ENCODE results near the gene CFAP45. TPM values are rescaled to one million over a fixed set of nuclear protein-coding genes. Genes with fewer than 3 reads are reported as not detected.
A peak's percentile ranks its signal among the peaks of the same experiment; 100 is the strongest.

Gene CFAP45
- total and polyA plus RNA-seq, 3 donors from 2014 or later: 13.0 to 59.6 (median 30.4) TPM

GRCh38 chr1:159883134-159883533 lies 16.8 kb downstream of the CFAP45 start:
- Histone ChIP-seq H3K27ac (no peak overlapping the region), H3K4me1 (no peaks in the 10 kb centered on the region), H3K9me3 (no peaks in the 10 kb centered on the region), H3K27me3 (no peaks in the 10 kb centered on the region), H3K4me3 (no peak overlapping the region), H3K36me3 (ENCODE audit: low read depth, missing control alignments) (no peaks in the 10 kb centered on the region)
- intact Hi-C loops (cut with DNase I; ENCODE audit: low total_unique reads): no loop called here
- 91 to 95% methylated on average over 3 to 4 of the region's 4 CpGs for WGBS, 2 donors
- no peak for TF ChIP-seq POLR2A (IDR thresholded peaks at IDR 0.05)
- no peak for TF ChIP-seq CTCF (IDR thresholded peaks at IDR 0.05)
- DNase-seq: no peak

GRCh38 chr1:159882527-159882862 lies 17.5 kb downstream of the CFAP45 start:
- WGBS, 2 donors: 93 to 94% methylated on average over 2 of the region's 2 CpGs

GRCh38 chr1:159881622-159882526 lies 18.1 kb downstream of the CFAP45 start:
- 65 to 75% methylated on average over 6 of the region's 6 CpGs for WGBS, 2 donors
- peak; percentile 53 for DNase-seq
- no peaks in the 10 kb centered on the region for H3K4me1 ChIP-seq
- H3K9me3 ChIP-seq: no peaks in the 10 kb centered on the region
- H3K27me3 ChIP-seq: no peaks in the 10 kb centered on the region
- TF ChIP-seq POLR2A (IDR thresholded peaks at IDR 0.05) (no peak), CTCF (IDR thresholded peaks at IDR 0.05) (no peak)
- H3K36me3 ChIP-seq (ENCODE audit: low read depth, missing control alignments): no peaks in the 10 kb centered on the region
- intact Hi-C loops (cut with DNase I; ENCODE audit: low total_unique reads): no loop called here
- H3K27ac ChIP-seq: no peak overlapping the region
- no peak overlapping the region for H3K4me3 ChIP-seq

More at GRCh38 chr1:159882527-159882862, 17.5 kb downstream of the CFAP45 start:
- Histone ChIP-seq H3K27ac (no peak overlapping the region), H3K9me3 (no peaks in the 10 kb centered on the region), H3K4me1 (no peaks in the 10 kb centered on the region), H3K36me3 (ENCODE audit: low read depth, missing control alignments) (no peaks in the 10 kb centered on the region), H3K4me3 (no peak overlapping the region), H3K27me3 (no peaks in the 10 kb centered on the region)
- intact Hi-C loops (cut with DNase I; ENCODE audit: low total_unique reads): no loop called here
- TF ChIP-seq POLR2A (IDR thresholded peaks at IDR 0.05) (no peak), CTCF (IDR thresholded peaks at IDR 0.05) (no peak)
- no peak for DNase-seq

GRCh38 chr1:159880430-159880829 lies 19.5 kb downstream of the CFAP45 start:
- H3K9me3 ChIP-seq: no peaks in the 10 kb centered on the region
- DNase-seq: no peak
- no peaks in the 10 kb centered on the region for H3K27me3 ChIP-seq
- no peak for TF ChIP-seq CTCF (IDR thresholded peaks at IDR 0.05)
- TF ChIP-seq POLR2A (IDR thresholded peaks at IDR 0.05): no peak
- H3K4me1 ChIP-seq: no peaks in the 10 kb centered on the region
- WGBS, 2 donors: 91 to 97% methylated on average over 3 of the region's 3 CpGs
- H3K36me3 ChIP-seq (ENCODE audit: low read depth, missing control alignments): no peaks in the 10 kb centered on the region
- H3K27ac ChIP-seq: no peak overlapping the region
- no peak overlapping the region for H3K4me3 ChIP-seq
- intact Hi-C loops (cut with DNase I; ENCODE audit: low total_unique reads): no loop called here

GRCh38 chr1:159879977-159880376 lies 20.0 kb downstream of the CFAP45 start:
- no peak for DNase-seq
- H3K4me1 ChIP-seq: no peaks in the 10 kb centered on the region
- intact Hi-C loops (cut with DNase I; ENCODE audit: low total_unique reads): no loop called here
- 93 to 94% methylated on average over 4 of the region's 4 CpGs for WGBS, 2 donors
- H3K4me3 ChIP-seq: no peak overlapping the region
- no peaks in the 10 kb centered on the region for H3K36me3 ChIP-seq (ENCODE audit: low read depth, missing control alignments)
- H3K27me3 ChIP-seq: no peaks in the 10 kb centered on the region
- H3K9me3 ChIP-seq: no peaks in the 10 kb centered on the region
- H3K27ac ChIP-seq: no peak overlapping the region
- TF ChIP-seq CTCF (IDR thresholded peaks at IDR 0.05) (no peak), POLR2A (IDR thresholded peaks at IDR 0.05) (no peak)
